HepG2 (cell line): Measurements from ENCODE around the gene CLCN4. TPM values are rescaled to one million over a fixed set of nuclear protein-coding genes. Genes with fewer than 3 reads are reported as not detected.

Experiments
- ARID3A ChIP-seq: IDR thresholded peaks from 2 replicates; pipeline ENCODE4 v1.6.1; 2012; ENCODE audit warnings: low read depth, low read length, improper control_type of control experiment
- CTCF ChIP-seq: sonication (generic); formaldehyde crosslinking; IDR thresholded peaks from 2 replicates; pipeline ENCODE4 v1.5.0; 2020; ENCODE audit warnings: mild to moderate bottlenecking, missing genetic modification reagents, moderate library complexity
- FOXA1 ChIP-seq, 2 experiments: fragments of 450-650 bp in 1 of 2; sonication (generic) in 1 of 2; formaldehyde crosslinking in 1 of 2; IDR thresholded peaks; 2 replicates each; pipeline versions ENCODE4 v1.4.0 to v1.6.1; 2016 to 2020; ENCODE audit warnings: missing genetic modification reagents in 1 of 2
- MAFG ChIP-seq: sonication (generic); formaldehyde crosslinking; IDR thresholded peaks from 2 replicates; pipeline ENCODE4 v1.5.1; 2020; ENCODE audit warnings: mild to moderate bottlenecking, missing genetic modification reagents
- MAFK ChIP-seq, 2 experiments: IDR thresholded peaks in 1 of 2; conservative IDR thresholded peaks in 1 of 2; 2 replicates each; pipeline ENCODE4 v1.6.1; 2011; ENCODE audit warnings: improper control_type of control experiment in 2 of 2, low read length in 2 of 2
- NFE2L2 ChIP-seq: fragments of 150-350 bp; IDR thresholded peaks from 2 replicates; pipeline ENCODE4 v1.6.1; 2014; ENCODE audit warnings: low read length
- PAXIP1 ChIP-seq: sonication (generic); formaldehyde crosslinking; conservative IDR thresholded peaks from 2 replicates; pipeline ENCODE4 v1.4.0; 2020; ENCODE audit warnings: mild to moderate bottlenecking, missing genetic modification reagents, moderate library complexity
- RCOR2 ChIP-seq: IDR thresholded peaks from 2 replicates; pipeline ENCODE4 v1.6.1; 2016; ENCODE audit warnings: missing biosample characterization, missing genetic modification reagents
- RELA ChIP-seq: sonication (generic); formaldehyde crosslinking; IDR thresholded peaks from 2 replicates; pipeline ENCODE4 v1.4.0; 2020; ENCODE audit warnings: missing genetic modification reagents
- RFX1 ChIP-seq: fragments of 450-650 bp; IDR thresholded peaks from 2 replicates; pipeline ENCODE4 v1.6.1; 2017
- RFX3 ChIP-seq: IDR thresholded peaks from 2 replicates; pipeline ENCODE4 v1.6.1; 2016; ENCODE audit warnings: missing biosample characterization, missing genetic modification reagents
- SAP130 ChIP-seq: IDR thresholded peaks from 2 replicates; pipeline ENCODE4 v1.6.1; 2016; ENCODE audit warnings: low read depth
- SMC3 ChIP-seq: IDR thresholded peaks from 2 replicates; pipeline ENCODE4 v1.6.1; 2011; ENCODE audit warnings: low read length, improper control_type of control experiment
- SOX13 ChIP-seq, 3 experiments: fragments of 450-650 bp in 1 of 3; sonication (generic) in 1 of 3; formaldehyde crosslinking in 1 of 3; IDR thresholded peaks in 2 of 3; conservative IDR thresholded peaks in 1 of 3; 2 replicates each; pipeline versions ENCODE4 v1.5.0 to v1.6.1; 2016 to 2020; ENCODE audit warnings: antibody characterized with exemption in 1 of 3, mild to moderate bottlenecking in 1 of 3, missing compliant biosample characterization in 1 of 3, missing genetic modification reagents in 1 of 3, moderate library complexity in 1 of 3
- STAG1 ChIP-seq: sonication (generic); formaldehyde crosslinking; IDR thresholded peaks from 2 replicates; pipeline ENCODE4 v1.4.0; 2020; ENCODE audit warnings: missing genetic modification reagents
- XRCC5 ChIP-seq: fragments of 200-400 bp; formaldehyde crosslinking; optimal IDR thresholded peaks from 2 replicates; pipeline ENCODE3; 2017; ENCODE audit warnings: mild to moderate bottlenecking, low read length
- ZNF275 ChIP-seq: sonication (generic); formaldehyde crosslinking; IDR thresholded peaks from 2 replicates; pipeline ENCODE4 v1.8.0; 2022; ENCODE audit warnings: missing genetic modification reagents, mild to moderate bottlenecking, inconsistent platforms, borderline replicate concordance
- ZNF639 ChIP-seq: conservative IDR thresholded peaks from 2 replicates; pipeline ENCODE4 v1.6.1; 2018; ENCODE audit warnings: missing genetic modification reagents
- ZNF878 ChIP-seq: sonication (generic); formaldehyde crosslinking; IDR thresholded peaks from 2 replicates; pipeline ENCODE4 v1.8.1; 2023; ENCODE audit warnings: mild to moderate bottlenecking, missing genetic modification reagents, moderate library complexity
- polyA plus RNA-seq, 8 experiments: library from polyadenylated mRNA; depleted of rRNA in 3 of 8; stranded (reverse) in 7 of 8; unstranded in 1 of 8; fragments of >200 nt; fragmentation: Illumina TruSeq in 4 of 8; extraction: Trizol in 4 of 8; gene quantifications; 2 replicates each; pipeline versions ENCODE4 v1.2.1 to v1.2.3, GENCODE V29; 2011 to 2016; ENCODE audit warnings: low read depth in 4 of 8, missing spikeins in 1 of 8, mixed read lengths in 1 of 8; ENCODE audit not compliant: insufficient read depth in 1 of 8
- total RNA-seq, 5 experiments: library from RNA; depleted of rRNA; stranded (reverse); fragments of >200 nt; fragmentation: Illumina TruSeq; extraction: Trizol; gene quantifications; 2 replicates each; pipeline ENCODE4 v1.2.3, GENCODE V29; 2016; ENCODE audit warnings: low read depth in 1 of 5

The CLCN4 gene
- total and polyA plus RNA-seq, 2 of the 13 experiments (the other 11 are each of a cell fraction or from before 2014, with no cell fraction given) = 1.8 to 2.5 TPM

GRCh38 chrX:10190367-10190766, 33.6 kb downstream of the CLCN4 start (continued):
- no peak for TF ChIP-seq PAXIP1 (CRISPR knock-in tag)
- TF ChIP-seq SAP130 (CRISPR knock-in tag) = 0 out of 2 replicates have a peak, but pooled peaks have one; percentile 25
- TF ChIP-seq SMC3 = peak; percentile 13; the same call in 1 of the 2 replicates
- 0 out of 2 replicates have a peak, but pooled peaks have one; percentile 28 for TF ChIP-seq ARID3A
- no peak for TF ChIP-seq XRCC5
- TF ChIP-seq RELA = no peak
- peak; percentile 64 for TF ChIP-seq CTCF
- TF ChIP-seq RCOR2 = no peak
- TF ChIP-seq RFX3 (CRISPR knock-in tag) = peak; percentile 54
- TF ChIP-seq ZNF878 (CRISPR knock-in tag) = no peak
- TF ChIP-seq RFX1 = peak; percentile 61
- no peak for TF ChIP-seq SOX13 (IDR thresholded peaks at IDR 0.05)
- peak in 1 of 2 experiments; percentile 13; a peak in 1 of 4 replicates for TF ChIP-seq SOX13 (CRISPR knock-in tag; conservative IDR thresholded peaks at IDR 0.05 in 1 of 2, IDR thresholded peaks at IDR 0.05 in 1 of 2)
- no peak for TF ChIP-seq FOXA1 (IDR thresholded peaks at IDR 0.05)
- TF ChIP-seq FOXA1 (CRISPR knock-in tag; IDR thresholded peaks at IDR 0.05) = peak; percentile 71
- TF ChIP-seq STAG1 (CRISPR knock-in tag) = peak; percentile 72
- TF ChIP-seq MAFG (CRISPR knock-in tag) = 0 out of 2 replicates have a peak, but pooled peaks have one; percentile 25
- TF ChIP-seq NFE2L2 = peak; percentile 79
- no peak for TF ChIP-seq ZNF275 (CRISPR knock-in tag)
- TF ChIP-seq ZNF639 = no peak
- peak; percentile 86 to 88 for TF ChIP-seq MAFK (conservative IDR thresholded peaks at IDR 0.05 in 1 of 2, IDR thresholded peaks at IDR 0.05 in 1 of 2; ENCODE audit: low read length in 2 of 2)
